RCC 7860 (cell line): ENCODE results near the gene DPM1.
A peak's percentile ranks its signal among the peaks of the same experiment; 100 is the strongest.

Source experiments
- DNase-seq: peaks from one replicate; pipeline ENCODE4 v3.0.0-alpha.2; 2015; ENCODE audit warnings: low spot score
- FAIRE-seq: peaks from 2 replicates; lab custom pipeline; 2012; peaks lifted over from hg19 to GRCh38; lab: Jason Lieb, UNC

DPM1 gene

GRCh38 chr20:50932016-50932485, 26.3 kb downstream of the DPM1 start:
- FAIRE-seq (no peak), DNase-seq (no peak)

GRCh38 chr20:50931306-50932015, 26.9 kb downstream of the DPM1 start, which contains the start of gene ADNP:
Gene ADNP, minus strand, starts transcription at chr20:50931437. Its CDS starts 27,441 bp downstream, at chr20:50903996.
- no peak for FAIRE-seq
- peak; percentile 87 for DNase-seq

DNA sequence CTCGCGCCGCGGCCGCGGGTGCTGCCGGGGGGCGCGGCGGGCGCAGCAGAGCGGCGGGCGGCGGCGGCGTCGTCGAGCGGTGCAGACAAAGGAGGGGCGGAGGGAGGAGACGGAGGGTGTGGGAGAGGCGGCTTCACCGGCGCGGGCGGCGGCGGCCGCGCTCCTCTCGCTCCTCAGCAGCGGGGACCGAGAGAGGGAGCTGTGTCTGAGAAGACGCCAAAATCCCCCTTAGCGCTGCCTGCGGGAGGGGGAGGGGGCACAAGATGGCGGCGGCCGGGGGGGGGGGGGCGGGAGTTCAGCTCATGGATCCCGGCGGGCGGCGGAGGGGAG, 27.4 kb downstream of the DPM1 start:
- FAIRE-seq (no peak), DNase-seq (no peak)

DNA sequence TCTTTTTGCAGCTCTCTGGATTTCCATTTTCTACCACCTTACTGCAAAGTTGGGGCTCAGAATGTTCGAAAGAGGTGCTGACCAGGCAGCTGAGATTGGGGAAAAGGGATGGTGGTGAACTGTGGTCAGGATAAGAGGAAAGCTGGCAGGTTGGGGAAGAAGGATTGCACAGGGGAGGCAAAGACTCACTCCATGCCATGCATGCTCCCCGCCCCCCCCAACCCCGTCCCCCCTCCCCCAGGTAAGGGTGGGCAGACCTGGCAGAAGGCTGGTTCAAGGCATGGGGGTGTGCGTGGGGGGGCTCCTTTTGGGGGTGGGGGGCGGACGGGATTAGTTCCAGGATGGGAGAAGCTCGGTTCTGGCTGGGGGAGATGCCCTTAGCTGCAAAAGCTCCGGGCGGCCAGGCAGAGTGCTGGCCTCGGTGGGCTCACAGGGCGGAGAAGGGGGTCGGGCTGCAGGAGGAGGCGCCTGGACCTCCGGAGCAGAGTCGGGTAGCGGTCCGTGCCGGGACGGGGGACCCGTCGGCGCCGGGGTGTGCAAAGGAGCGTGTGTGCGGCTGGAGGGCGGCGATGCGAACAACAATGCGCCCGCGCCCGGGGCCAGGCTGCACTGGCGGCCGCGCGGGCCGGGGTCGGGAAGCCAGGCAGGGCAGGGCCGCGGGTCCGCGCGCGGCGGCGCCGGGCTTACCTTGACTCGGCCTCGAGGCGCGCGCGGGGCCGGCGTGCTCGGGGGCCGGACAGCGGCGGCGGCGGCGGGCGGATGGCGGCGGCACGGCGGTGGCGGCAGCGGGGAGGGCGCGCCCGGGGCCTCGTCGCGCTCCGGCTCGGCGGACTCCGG, 28.0 kb downstream of the DPM1 start:
- no peak for DNase-seq
- no peak for FAIRE-seq

- FAIRE-seq, result peak; percentile 66
- DNase-seq, result peak; percentile 89
Measured at GRCh38 chr20:50929299-50930138, 28.8 kb downstream of the DPM1 start.

DNA sequence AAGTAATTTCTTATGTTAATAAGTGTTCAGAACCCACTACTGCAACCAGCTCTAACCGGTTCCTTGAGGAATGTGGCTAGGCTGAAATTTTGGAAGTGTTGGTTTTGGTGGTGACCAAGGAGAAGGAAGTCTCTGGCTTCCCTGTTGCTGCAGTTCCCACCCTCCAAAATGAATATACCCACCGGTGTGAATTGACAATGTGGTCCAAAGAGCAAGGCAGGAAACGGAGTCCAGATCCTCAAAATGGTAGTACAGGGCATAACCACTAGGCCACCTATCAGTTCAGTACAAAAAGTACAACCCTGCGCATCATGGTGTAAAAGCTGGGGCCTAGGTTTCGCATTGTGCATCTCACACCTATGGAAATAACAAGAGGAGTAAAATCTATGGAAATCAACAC, 29.9 kb downstream of the DPM1 start:
- DNase-seq (no peak), FAIRE-seq (no peak)

DNA sequence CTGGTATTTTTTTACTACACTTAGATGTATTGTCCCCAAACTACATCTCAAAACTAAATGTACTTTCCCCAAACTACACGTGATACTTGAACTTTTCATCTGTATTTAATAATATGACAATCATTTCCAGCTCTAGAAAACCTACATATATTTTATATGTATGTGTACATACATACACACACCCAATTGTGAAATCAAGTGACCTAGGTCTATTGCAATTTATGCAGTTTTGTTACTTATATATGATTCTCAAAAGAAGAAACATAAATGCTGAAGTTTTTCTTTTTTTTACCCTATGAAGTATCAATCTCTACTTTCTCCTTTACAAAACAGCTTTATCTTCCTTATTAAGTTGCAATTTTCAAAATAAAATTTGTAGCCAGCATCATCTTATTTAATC, 31.8 kb downstream of the DPM1 start:
- no peak for FAIRE-seq
- no peak for DNase-seq

- FAIRE-seq, result no peak
- DNase-seq, result no peak
Measured at GRCh38 chr20:50924261-50924920, 33.9 kb downstream of the DPM1 start.

GRCh38 chr20:50921803-50922501, 36.4 kb downstream of the DPM1 start:
- no peak for FAIRE-seq
- no peak for DNase-seq

DNA sequence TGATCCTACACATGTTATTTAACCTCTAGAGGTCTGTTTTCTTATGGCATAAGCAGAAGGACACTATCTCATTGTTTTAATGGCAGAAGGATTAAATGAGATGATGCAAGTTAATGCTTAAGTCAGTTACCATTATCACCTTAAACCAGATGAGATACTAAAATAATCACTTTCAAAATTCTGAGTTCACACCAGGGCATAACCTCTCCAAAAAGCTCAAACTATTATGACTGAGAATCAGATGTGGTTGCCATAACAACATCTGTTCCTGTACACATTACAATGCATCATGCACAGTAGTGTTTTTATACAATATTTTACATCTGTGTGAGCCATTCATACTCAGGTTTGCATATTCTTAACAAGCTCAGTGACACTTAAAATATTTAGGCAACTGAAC, 37.3 kb downstream of the DPM1 start:
- no peak for DNase-seq
- FAIRE-seq, result no peak

DNA sequence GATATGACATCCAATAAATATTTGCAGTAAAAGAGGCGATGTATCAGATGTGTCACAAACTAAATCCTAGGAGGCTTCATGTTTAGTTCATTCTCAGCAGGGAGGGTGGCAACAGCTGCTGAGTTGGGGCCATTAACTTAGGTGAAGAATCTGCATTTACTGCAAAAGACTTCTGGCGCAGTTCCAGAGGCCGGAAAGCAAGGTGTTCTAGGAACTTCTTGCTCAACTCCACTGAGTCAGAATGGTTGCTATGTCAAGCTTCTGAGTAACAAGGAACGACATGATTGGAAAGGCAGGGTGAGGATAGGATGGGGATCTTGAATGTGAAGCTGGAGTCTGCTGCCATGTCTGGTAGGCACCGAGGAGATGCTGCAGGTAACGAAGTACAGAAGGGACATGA, 38.8 kb downstream of the DPM1 start:
- no peak for FAIRE-seq
- peak; percentile 70 for DNase-seq

DNA sequence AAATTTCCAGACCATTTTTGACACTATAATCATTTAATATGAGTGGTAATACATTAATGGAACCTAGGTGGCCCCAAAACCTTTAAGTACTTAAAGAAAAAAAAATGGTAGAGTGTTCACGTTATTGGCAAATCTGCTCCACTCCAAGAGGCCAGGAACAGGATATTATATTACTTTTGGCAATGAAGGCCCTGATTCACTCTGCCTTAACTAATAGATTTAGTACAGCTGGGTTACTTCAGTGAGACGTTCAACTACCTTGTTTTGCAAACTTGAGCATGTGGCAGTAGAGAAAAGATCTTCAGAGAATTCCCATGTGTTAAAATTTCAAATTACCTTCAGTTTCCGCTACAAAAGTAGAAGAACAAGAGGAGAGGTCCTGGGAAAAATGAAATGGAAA, 39.9 kb downstream of the DPM1 start:
- DNase-seq (no peak), FAIRE-seq (no peak)

DNA sequence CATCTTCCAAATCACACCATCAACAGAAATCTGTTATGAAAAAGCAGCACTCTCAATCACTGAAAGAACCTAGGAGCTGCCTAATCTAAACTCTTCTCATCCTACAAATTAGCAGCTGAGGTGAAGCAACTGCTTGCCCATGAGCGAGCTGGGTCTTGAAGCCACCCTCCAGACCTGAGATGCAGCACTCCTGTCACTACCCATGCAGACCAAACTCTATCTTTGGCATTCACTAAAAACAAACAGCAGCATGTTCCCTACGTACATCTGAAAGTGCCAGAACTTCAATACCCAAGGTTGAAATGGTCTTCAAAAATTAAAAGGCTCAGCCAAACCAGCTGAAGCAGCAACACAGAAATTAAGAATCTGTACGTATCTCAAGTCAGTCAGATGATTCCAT, 41.4 kb downstream of the DPM1 start:
- FAIRE-seq, result no peak
- no peak for DNase-seq

GRCh38 chr20:50916257-50916656, 42.1 kb downstream of the DPM1 start:
- DNase-seq (no peak), FAIRE-seq (no peak)

DNA sequence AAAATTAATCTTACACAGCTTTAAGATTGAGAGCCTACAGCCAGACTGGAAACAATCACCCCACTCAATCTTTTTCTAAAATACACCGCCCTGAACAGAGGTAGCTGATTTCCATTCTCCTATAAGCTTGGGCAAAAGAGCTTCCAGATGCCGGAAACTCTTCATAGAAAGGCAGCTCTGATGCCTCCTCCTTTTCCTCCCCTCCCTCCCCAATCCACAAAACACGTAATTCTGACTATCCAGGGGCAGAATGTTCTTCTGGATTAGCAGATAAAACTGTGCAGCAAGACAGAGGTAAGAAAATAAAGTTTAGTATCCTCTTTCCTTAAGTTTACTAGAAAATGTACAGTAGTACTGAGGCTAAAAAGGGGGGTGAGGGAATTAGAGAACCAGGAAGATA, 42.9 kb downstream of the DPM1 start:
- FAIRE-seq (no peak), DNase-seq (no peak)

GRCh38 chr20:50913690-50914375, 44.5 kb downstream of the DPM1 start:
- FAIRE-seq (peak; percentile 82), DNase-seq (peak; percentile 78)

DNA sequence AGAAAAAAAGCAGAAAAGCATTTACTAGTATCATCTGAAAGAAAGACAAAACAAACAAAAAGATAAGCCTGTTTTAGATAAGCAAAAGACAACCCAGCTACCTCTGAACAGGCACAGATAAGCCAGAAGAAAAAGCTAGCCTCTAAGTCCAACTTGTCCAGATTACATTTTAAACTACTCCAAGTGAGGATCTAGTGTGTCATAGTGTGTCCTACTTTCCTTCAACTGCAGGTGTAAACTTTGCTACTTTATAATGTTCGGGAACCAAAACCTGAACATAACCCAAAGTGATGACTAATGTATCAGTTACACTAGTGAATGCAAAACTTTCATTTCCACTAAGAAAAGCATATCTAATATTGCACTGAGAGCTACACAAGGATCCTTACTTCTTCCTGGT, 46.6 kb downstream of the DPM1 start:
- no peak for DNase-seq
- FAIRE-seq, result no peak

- FAIRE-seq, result no peak
- no peak for DNase-seq
Measured at GRCh38 chr20:50911030-50911429, 47.3 kb downstream of the DPM1 start.

DNA sequence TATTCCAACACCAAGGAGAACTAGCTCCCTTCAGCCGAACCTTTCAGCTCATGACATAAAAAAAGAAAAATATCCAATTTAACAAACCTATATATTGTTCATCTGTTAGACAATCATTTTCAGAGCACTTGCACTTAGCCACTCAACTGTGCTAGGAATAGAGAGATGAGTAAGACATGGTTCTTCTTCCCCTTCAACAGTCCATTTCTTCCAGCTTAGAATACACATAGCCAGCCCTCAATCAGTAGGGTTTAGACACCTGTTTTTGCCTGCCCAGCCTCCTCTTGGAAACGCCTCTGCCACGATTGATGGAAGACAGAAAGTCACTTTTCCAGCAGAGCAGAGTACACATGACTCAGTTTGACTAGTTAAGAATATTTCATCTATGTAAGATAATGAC, 48.9 kb downstream of the DPM1 start:
- DNase-seq (no peak), FAIRE-seq (no peak)
